Measurements from ENCODE around the gene AMBP. TPM values are rescaled to one million over a fixed set of nuclear protein-coding genes. Genes with fewer than 3 reads are reported as not detected.

AMBP gene
- total and polyA plus RNA-seq, 2 of the 13 experiments (the other 11 are each of a cell fraction or from before 2014, with no cell fraction given) = 1,510 to 2,580 TPM

GRCh38 chr9:114108016-114108833 lies 30.1 kb upstream of the AMBP start (continued):
- TF ChIP-seq SKIL (CRISPR knock-in tag; IDR thresholded peaks at IDR 0.05; ENCODE audit: borderline replicate concordance) (no peak), GATAD1 (CRISPR knock-in tag; IDR thresholded peaks at IDR 0.05) (peak; percentile 53; the same call in 1 of the 2 replicates), SMAD1 (CRISPR knock-in tag; IDR thresholded peaks at IDR 0.05; ENCODE audit: borderline replicate concordance, low read depth) (no peak), NFIB (CRISPR knock-in tag; IDR thresholded peaks at IDR 0.05; ENCODE audit: borderline replicate concordance) (no peak), RAD51 (IDR thresholded peaks at IDR 0.05; ENCODE audit: borderline replicate concordance) (no peak), BORCS8-MEF2B (CRISPR knock-in tag; IDR thresholded peaks at IDR 0.05) (peak; percentile 71), ZNF816 (CRISPR knock-in tag; IDR thresholded peaks at IDR 0.05; ENCODE audit: borderline replicate concordance) (no peak), ARNTL (CRISPR knock-in tag; IDR thresholded peaks at IDR 0.05) (no peak), ZNF747 (CRISPR knock-in tag; IDR thresholded peaks at IDR 0.05; ENCODE audit: borderline replicate concordance) (peak; percentile 66; the same call in 1 of the 2 replicates), DPF2 (CRISPR knock-in tag; IDR thresholded peaks at IDR 0.05; ENCODE audit: borderline replicate concordance, low read depth) (no peak), KMT2A (CRISPR knock-in tag; IDR thresholded peaks at IDR 0.05) (peak; percentile 48; the same call in 1 of the 2 replicates), SP2 (CRISPR knock-in tag; IDR thresholded peaks at IDR 0.05) (no peak), MIER2 (CRISPR knock-in tag; IDR thresholded peaks at IDR 0.05) (peak; percentile 56; the same call in 1 of the 2 replicates), MTERF4 (CRISPR knock-in tag; IDR thresholded peaks at IDR 0.05) (0 out of 2 replicates have a peak, but pooled peaks have one; percentile 54), ZBTB26 (CRISPR knock-in tag; IDR thresholded peaks at IDR 0.05; ENCODE audit: borderline replicate concordance) (0 out of 2 replicates have a peak, but pooled peaks have one; percentile 78), UBTF (CRISPR knock-in tag; IDR thresholded peaks at IDR 0.05) (peak; percentile 59), ZNF550 (CRISPR knock-in tag; IDR thresholded peaks at IDR 0.05; ENCODE audit: borderline replicate concordance) (no peak), JDP2 (CRISPR knock-in tag; IDR thresholded peaks at IDR 0.05; ENCODE audit: borderline replicate concordance) (no peak), TAF15 (IDR thresholded peaks at IDR 0.05; ENCODE audit: low read depth, low read length, poor library complexity, severe bottlenecking) (no peak), ZNF430 (CRISPR knock-in tag; IDR thresholded peaks at IDR 0.05) (no peak), ZNF337 (CRISPR knock-in tag; IDR thresholded peaks at IDR 0.05; ENCODE audit: borderline replicate concordance, low read depth) (peak; percentile 57; the same call in 1 of the 2 replicates)
